Stimulated activated CD4-positive, alpha-beta T cell treated with anti-CD3 and anti-CD28 coated beads, Interleukin-15, amount 100 ng/mL, for 48 hours (primary cell): ENCODE measurements around the gene SH3RF2.
"Not testable (repeated sequence)": the region's sequence is repeated elsewhere in the genome, so short reads cannot be mapped to it uniquely, and the experiment has no call there.

Experiments
- DNase-seq, 2 donors: peaks; one replicate each; pipeline ENCODE4 v3.0.0-alpha.2; 2020; ENCODE audit warnings: low read depth in 2 of 2

Gene SH3RF2

DNA sequence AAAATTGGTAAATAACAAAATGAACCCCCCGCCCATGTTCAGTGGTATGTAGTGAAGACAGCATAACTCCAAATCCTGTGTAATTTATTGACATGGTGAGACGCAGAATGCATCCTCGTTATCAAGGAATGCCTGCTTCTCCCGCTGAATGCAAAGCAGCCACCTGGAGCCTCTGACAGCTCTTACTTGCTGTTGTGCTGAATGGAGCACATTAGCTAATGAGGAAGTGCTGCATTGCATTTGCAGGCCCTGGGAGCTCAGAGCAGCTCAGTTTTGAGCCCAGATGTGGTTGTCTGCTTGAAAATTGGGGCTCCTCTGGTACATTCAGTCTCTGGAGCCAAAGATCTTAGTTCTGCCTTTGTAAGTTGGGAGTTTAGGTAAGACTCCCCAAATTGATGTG, 140.1 kb downstream of the SH3RF2 start:
- no peak for DNase-seq

DNA sequence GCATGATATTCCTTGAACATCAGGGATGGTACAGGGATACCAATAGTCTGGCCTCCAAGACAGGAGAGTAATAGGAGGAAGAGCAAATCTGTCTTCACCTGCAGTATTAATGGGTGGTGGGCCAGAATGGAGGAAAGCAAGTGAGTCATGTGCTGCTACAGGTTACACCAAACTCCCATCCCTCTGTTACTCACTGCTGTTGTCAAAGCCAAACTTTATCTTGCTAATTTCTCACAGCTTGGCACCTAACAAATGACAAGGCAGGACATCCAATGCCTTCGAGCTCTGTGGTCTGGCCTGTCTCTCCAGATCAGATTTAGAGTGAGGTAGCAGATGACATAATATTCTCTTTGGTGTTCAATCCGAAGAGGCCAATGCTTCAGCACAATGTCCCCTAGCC, 142.2 kb downstream of the SH3RF2 start:
- DNase-seq, result no peak

DNA sequence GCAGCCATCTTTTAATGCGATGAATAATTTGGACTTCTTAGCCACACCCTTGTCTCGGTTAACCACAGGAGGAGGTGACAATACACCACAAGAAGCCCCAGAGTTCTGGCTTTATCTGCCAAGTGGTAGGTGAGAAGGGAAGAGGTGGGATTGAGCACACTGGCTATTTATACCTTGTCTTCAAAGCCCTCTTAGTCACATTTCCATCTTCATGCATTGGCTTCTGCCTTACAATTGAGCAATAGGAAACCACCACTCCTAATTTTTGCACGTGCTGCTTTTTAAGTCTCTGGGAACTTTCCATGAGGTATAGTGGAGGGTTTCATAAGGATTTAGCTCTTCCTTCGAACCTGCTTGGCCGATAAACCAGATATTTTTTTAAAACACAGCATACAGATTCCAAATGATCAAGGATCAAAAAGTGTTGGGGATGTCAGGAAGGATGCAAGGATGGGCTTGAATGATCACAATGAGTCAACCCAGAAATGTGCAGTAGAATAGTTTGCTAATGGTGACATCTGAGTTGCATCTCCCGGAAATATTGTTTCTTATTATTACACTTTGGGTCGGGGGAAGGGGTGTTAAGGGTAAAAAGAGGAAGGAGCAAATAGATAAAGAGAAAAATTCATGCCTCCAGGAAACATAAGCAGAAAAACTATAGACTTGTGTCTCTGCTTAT, 143.5 kb downstream of the SH3RF2 start:
- no peak for DNase-seq

DNA sequence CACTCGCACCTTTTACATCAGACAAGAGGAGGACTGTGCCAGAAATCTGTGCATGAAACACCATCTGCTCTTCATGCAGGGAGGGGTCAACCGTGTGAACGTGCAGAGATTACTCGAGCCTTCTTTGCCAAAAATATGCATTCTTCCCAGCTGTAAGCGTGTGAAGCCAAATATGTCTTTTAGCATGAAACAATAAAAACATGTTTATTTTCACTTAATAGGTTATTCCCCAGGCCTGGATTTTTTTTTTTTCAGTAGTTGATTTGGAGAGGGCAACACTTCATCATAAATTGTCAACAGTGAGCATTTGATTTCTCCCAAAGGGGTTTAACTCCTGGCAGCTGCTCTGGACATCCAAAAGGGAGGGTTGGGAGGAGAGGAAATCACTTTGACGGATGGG, 145.2 kb downstream of the SH3RF2 start:
- no peak for DNase-seq

DNA sequence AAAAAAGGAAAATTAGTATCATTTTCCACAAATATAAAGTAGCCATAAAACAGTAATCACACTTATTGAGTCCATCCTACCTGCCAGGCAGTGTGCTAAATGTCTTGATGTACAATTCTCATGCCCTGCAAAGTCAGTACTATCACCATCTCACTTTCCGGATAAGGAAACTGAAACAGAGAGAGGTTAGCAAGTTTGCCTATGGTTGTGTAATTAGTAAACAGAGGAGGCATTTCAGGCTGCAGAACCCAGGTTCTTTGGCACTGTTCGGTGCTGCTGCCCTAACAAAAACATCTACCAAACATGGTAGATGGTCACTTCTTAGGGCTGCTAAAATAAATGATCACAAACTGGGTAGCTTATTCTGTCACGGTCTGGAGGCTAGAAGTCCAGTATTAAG, 146.4 kb downstream of the SH3RF2 start:
- no peak for DNase-seq

DNA sequence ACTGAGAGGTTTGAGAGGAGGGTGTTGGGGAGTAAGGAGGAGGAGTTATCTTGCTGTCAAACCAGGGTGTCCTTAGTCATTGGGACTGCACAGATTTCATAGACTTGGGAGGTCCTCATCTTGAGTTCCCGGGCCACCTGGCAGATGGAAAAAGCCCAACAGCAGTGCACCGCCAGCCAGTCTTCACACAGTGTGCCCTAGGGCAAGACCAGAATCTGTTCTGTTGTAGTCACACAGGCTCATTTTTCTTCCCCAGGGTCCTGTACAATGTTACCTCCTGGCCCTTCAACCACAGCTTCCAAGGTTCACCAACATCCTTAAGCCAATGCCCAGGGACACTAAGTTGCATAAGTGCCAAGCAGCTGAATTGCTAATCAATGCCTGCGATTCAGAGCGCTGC, 148.0 kb downstream of the SH3RF2 start:
- no peak for DNase-seq

DNA sequence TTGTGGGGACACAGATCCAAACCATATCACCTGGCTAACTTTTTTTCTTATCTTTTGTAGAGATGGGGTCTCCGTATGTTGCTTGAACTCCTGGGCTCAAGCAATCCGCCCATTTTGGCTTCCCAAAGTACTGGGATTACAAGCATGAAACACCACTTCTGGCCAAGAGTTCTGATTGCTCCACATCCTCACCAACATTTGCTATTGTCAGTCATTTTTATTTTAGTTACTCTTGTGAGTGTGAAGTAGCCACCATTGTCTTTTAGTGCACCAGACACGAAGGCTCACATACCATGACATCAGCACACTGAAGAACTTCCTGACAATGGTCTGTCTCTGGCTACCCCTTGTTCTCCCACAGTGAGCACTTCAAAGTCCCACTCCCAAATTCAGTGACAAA, 151.7 kb downstream of the SH3RF2 start:
- no peak for DNase-seq

DNA sequence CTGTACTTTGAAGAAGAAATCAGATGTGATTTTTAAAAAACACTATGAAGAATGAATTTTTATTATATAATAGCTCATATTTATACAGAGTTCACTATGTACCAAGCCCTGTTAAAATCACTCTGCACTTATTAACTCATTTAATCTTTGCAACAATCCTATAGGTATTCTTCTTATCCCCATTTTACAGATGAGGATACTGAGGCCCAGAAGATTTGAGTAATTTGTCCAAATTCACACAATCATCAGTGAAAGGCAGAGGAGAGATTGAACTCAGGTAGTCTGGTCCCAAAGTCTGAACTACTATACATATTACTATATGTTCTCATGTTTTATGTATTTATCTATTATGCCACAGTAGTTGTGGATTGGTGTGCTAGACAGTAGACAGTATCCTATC, 152.9 kb downstream of the SH3RF2 start:
- no peak for DNase-seq

DNA sequence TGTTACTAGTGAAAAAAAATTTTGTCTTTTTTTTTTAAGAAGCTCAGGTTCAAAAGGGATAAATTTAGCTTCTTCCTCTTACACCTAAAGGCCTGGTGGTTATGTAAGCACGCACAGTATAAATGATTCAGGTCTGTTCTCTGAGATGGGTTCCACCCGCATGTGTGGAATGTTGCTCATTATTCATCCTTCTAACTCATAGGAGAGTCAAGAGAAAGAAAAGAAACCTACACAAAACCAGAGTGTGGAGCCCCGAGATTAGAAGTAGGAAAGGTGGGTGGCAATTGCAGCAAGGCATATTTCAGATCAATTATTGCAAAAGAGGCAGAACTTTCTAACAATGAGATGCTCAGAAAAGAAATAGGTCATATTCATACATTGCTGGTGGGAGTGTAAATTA, 155.5 kb downstream of the SH3RF2 start:
- DNase-seq, result no peak

DNA sequence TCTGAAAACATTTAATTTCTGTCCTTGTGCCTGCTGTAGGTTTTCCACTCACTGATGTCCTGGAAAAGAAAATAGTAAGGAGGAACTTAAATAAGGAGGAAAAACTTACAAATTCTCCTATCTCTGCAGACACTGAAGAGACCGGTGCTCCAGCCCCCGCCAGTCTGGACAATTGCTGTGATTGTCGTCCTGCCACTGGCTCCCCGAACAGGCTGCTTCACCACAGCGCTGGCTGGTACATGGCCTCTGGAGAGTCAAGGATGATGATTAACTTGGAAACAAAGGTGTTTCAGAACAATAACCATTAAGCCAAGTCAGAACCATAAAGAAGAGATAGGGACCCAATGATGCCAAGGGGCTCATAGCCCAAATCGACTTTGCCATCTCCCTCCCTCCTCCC, 161.7 kb downstream of the SH3RF2 start:
- no peak for DNase-seq

DNA sequence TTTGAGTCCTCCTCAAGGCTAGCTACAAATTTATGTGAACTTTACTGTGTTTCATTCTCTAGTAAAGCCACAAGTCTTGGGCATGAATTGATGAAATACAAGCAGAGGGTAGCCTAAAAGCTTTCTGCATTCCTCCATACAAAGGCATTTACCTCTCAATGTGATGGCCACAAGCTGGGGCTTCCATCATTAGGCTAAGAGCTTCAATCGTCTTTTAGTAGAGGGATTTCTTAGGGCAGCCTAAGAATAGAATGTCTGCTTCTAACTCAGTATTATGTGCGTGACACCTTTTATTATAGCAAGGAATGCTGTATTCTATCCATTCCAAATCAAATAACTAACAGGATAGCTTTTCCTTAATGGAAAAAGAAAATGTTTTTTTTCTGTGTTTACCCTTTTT, 165.3 kb downstream of the SH3RF2 start:
- DNase-seq, result no peak

DNA sequence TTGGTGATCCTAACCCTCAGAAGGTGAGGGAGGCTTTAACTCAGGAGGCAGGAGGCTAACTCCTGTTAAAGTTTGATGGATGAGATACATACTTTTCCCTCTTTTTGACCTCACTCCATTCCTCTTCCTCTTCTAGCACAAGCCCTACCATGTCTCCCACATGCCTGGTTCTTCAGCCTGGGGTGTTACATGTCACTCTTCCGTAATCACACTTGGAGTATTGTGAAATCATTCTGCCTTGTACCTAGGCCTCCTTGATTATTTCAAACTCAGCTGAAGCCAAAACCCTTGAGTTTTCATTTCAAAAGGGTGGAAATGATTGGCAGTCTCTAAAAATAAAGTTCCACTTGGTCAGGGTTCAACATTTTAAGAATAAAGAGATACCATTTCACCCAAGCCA, 167.2 kb downstream of the SH3RF2 start:
- no peak for DNase-seq

DNA sequence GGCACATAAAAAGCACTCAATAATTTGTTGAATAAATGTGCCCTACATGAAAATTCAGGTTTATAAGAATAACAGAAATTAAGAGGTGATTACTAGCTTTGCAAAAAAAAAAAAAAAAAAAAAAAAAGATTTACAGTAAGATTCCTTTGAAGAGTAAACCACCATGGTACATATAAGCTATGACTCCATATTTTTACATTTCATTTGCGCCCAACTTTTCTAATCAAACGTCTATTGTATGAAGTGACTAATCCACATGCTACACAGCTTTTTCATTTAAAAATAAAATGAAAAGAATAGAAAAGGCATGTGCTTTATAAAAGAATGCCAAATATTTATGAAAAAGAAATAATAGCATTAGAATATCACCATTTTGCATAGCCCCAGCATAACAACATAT, 169.1 kb downstream of the SH3RF2 start, which contains the start of gene PLAC8L1:
Gene PLAC8L1 (minus strand): TSS at position 101 of the 400 bp plus-strand sequence. CDS start 1,266 bp downstream, outside the sequence.
- DNase-seq, result no peak

DNA sequence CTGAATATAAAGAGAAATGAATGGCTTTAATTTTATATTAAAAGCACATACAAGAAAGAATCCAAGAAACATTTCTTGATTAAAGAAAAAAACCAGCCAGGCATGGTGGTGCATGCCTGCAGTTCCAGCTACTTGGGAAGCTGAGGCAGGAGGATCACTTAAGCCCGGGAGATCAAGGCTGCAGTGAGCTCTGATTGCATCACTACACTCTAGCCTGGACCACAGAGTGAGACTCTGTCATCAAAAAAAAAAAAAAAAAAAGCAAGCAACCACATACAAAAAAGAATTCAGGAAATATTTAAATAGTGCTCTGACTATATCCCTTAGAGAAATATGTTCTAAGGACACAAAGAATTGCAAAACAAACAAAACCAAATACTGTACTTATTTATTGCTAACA, 171.5 kb downstream of the SH3RF2 start:
- DNase-seq, result no peak

DNA sequence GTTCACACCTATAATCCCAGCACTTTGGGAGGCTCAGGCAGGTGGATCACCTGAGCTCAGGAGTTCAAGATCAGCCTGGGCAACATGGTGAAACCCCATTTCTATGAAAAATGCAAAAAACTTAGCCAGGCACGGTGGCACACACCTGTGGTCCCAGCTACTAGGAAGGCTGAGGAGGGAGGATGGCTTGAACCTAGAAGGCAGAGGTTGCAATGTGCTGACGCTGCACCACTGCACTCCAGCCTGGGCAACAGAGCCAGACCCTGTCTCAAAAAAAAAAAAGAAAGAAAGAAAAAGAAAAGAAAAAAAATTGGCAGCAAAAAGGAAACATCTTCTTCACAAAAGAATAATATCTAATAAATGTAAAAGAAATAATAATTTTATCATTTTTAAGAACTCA, 172.5 kb downstream of the SH3RF2 start:
- not testable (repeated sequence) for DNase-seq

DNA sequence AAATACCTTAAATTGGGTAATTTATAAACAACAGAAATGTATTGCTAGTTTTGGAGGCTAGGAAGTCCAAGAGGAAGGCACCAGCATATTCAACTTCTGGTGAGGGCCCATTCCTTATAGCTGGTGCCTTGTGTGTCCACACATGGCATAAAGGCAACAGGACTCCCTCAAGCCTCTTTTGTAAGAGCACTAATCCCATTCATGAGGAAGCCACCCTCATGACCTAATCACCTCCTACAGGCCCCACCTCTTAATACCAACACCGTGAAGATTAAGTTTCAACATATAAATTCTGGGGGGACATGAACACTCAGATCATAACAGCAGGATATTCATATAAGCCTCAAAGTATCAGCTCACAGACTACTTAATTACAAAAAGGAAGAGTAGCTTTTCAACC, 173.0 kb downstream of the SH3RF2 start:
- DNase-seq, result no peak

DNA sequence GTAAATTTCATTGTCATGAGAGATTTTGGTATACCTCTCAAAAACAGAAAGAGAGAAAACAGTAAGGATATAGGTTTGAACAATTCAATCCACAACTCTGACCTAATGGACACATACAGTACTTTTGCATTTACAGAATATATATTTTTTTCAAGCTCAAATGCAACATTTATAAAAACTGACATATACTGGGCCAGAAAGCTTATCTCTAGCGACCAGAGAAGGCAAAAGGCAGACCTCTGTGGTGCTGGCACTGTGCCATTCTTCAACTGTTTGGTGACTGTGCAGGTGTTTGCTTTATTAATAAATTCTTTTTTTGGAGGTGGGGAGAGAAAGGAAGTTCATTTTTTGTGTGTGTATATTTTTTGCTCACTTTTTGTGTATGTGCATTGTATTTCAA, 175.0 kb downstream of the SH3RF2 start:
- DNase-seq, result no peak

DNA sequence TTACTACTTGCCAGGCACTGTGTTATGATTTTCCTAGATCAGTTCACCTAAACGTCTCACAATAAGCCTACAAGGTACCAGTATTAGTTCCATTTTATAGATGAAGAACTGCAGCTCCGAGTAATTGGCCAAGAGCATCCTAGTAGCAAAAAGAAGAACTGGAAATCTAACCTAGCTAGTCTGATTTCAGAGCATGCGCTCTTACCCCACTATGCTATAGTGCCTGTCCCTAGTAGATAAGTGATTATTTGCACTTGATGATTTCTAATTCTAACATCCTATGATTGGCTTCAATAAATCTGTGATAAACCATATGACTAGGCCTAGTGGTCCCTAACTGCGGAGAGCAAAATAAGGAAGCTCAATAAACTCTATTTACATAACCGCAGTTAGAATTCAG, 176.1 kb downstream of the SH3RF2 start:
- no peak for DNase-seq
